PFSK-1 (cell line): Measurements from ENCODE around the gene CERCAM.

Source experiments
- FOXP2 ChIP-seq: optimal IDR thresholded peaks from 2 replicates; pipeline ENCODE3; 2011; ENCODE audit warnings: borderline replicate concordance, control low read depth, inconsistent platforms; ENCODE audit not compliant: insufficient read depth; ENCODE audit errors: extremely low read length, extremely low read depth
- POLR2AphosphoS5 ChIP-seq: IDR thresholded peaks from 2 replicates; pipeline ENCODE4 v1.6.1; 2012; ENCODE audit warnings: low read depth, mild to moderate bottlenecking, control low read depth, low read length, moderate library complexity
- REST ChIP-seq, 2 experiments: IDR thresholded peaks; 2 replicates each; pipeline versions ENCODE4 v1.6.1 to v1.8.0; 2011 to 2012; ENCODE audit warnings: low read depth in 2 of 2, low read length in 2 of 2, control low read depth in 1 of 2, inconsistent platforms in 1 of 2, mild to moderate bottlenecking in 1 of 2, moderate library complexity in 1 of 2; ENCODE audit not compliant: insufficient read depth in 1 of 2
- SIN3A ChIP-seq: IDR thresholded peaks from 2 replicates; pipeline ENCODE4 v1.6.1; 2012; ENCODE audit warnings: mild to moderate bottlenecking, low read length, moderate library complexity, borderline replicate concordance; ENCODE audit not compliant: insufficient read depth
- TAF1 ChIP-seq: IDR thresholded peaks from 2 replicates; pipeline ENCODE4 v1.6.1; 2012; ENCODE audit warnings: low read length, control low read depth, borderline replicate concordance; ENCODE audit not compliant: insufficient read depth

The CERCAM gene

GRCh38 chr9:128385496-128386460, 34.9 kb upstream of the CERCAM start:
- TF ChIP-seq POLR2AphosphoS5 (no peak), REST (IDR thresholded peaks at IDR 0.05; ENCODE audit: insufficient read depth in 1 of 2, low read depth in 2 of 2, low read length in 2 of 2) (no peak), TAF1 (no peak), SIN3A (no peak), FOXP2 (no peak)

DNA sequence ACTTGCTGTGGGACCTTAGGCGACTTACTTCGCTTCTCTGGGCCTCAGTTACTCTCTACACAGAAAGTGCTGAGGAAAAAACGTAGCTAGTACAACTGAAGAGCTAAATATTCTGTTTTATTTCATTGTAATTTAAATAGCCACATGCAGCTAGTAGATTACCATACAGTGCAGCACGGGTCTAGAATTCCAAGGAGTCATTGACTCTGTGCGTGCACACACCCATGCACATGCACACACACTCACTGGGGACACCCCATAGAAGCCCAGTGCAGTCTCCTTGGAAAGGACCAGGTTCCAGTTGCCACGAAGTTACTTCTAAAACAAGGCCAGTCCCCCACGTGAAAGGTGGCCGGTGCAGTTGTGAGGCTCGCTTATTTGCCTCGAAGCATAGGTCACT, 32.5 kb upstream of the CERCAM start:
- TF ChIP-seq SIN3A, result no peak
- TF ChIP-seq POLR2AphosphoS5, result no peak
- TF ChIP-seq REST (IDR thresholded peaks at IDR 0.05; ENCODE audit: insufficient read depth in 1 of 2, low read depth in 2 of 2, low read length in 2 of 2), result no peak
- TF ChIP-seq TAF1, result no peak
- no peak for TF ChIP-seq FOXP2

DNA sequence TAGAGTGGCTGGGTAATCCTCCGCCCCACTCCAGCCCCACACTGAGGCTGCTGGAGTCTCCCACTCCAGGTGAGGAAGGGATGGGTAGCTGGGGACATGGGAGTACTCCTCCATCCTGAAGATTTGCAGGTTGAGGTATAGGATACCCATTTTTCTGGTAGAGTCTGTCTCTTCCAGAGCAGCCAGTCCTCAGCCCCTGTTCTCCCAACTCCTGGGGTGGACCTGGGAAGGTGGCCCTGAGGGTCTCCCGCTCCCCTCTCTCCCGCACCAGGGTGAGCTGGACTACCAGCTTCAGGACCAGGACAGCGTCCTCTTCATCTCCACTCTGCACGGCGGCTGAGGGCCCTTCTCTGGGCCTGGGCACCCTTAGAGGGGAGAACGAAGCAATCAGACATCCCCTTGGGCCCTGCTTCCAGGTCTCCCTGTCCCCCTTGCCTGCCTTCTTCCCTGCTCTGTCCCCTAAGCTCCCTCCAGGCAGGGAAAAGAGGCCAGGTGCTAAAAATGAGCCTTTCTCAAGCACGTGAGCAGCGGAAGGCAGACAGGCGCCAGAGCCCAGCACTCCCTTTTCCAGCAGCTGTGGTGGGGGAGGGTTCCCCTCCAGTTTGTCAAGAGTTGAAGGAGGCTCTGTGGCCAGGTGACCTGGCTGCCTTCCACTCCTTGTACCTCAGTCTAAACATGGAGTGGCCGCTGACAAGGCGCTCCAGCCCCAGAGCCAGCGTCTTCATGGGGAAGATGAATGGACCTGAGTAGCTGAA, 31.1 kb upstream of the CERCAM start:
- TF ChIP-seq POLR2AphosphoS5, result no peak
- no peak for TF ChIP-seq TAF1
- no peak for TF ChIP-seq FOXP2
- TF ChIP-seq SIN3A, result no peak
- TF ChIP-seq REST (IDR thresholded peaks at IDR 0.05; ENCODE audit: insufficient read depth in 1 of 2, low read depth in 2 of 2, low read length in 2 of 2), result no peak

DNA sequence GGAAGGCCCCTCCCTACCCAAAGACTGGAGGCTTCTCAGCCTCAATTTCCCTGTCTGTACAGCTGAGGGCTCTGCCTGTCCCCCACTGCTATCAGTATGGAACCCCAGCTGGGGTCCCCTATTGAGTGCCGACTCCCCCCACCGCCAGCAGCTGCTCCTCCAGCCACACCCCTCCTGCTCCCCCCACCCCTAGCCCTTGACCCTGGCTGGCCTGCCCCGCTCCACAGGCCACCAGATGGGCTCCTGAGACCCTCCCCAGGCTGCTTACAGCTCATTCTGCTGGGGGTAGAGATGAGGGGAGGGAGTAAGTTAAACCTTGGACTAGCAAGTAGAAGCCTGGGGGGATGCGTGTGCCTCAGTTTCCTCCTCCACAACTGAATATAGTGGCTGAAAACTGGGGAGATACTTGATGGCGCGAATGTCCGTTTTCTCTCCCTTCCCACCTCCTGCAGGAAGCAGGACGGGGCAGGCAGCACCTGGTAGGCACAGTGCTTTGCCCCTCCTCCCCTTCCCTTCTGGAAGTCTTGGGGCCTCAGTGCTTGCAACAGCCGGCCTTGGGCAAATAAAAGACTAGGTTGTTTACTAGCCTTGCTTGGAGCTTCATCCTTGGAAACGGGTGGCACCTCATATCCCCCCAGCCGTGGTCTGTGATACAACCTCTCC, 30.4 kb upstream of the CERCAM start:
- TF ChIP-seq TAF1, result no peak
- no peak for TF ChIP-seq REST (IDR thresholded peaks at IDR 0.05; ENCODE audit: insufficient read depth in 1 of 2, low read depth in 2 of 2, low read length in 2 of 2)
